GM10847 (cell line): Measurements from ENCODE around the gene C1QTNF6.

ENCODE experiments used
- POLR2A ChIP-seq: IDR thresholded peaks from 2 replicates; pipeline ENCODE4 v1.6.1; 2011; ENCODE audit not compliant: insufficient read length; ENCODE audit errors: extremely low read depth

The C1QTNF6 gene

GRCh38 chr22:37167981-37168647 is 19.9 kb downstream of the C1QTNF6 start:
- no peak for TF ChIP-seq POLR2A

- no peak for TF ChIP-seq POLR2A
Observed at GRCh38 chr22:37167176-37167980, 20.7 kb downstream of the C1QTNF6 start.

- no peak for TF ChIP-seq POLR2A
Observed at GRCh38 chr22:37166675-37167066, 21.4 kb downstream of the C1QTNF6 start.

GRCh38 chr22:37165940-37166674 is 21.9 kb downstream of the C1QTNF6 start:
- TF ChIP-seq POLR2A, result no peak

GRCh38 chr22:37165066-37165465 is 23.0 kb downstream of the C1QTNF6 start:
- TF ChIP-seq POLR2A, result no peak

- no peak for TF ChIP-seq POLR2A
Observed at GRCh38 chr22:37164505-37164887, 23.6 kb downstream of the C1QTNF6 start.

- TF ChIP-seq POLR2A, result no peak
Observed at GRCh38 chr22:37163575-37164504, 24.2 kb downstream of the C1QTNF6 start.

- TF ChIP-seq POLR2A, result no peak
Observed at GRCh38 chr22:37163096-37163489, 25.0 kb downstream of the C1QTNF6 start.

- peak; percentile 36 for TF ChIP-seq POLR2A
Observed at GRCh38 chr22:37162221-37163095, 25.6 kb downstream of the C1QTNF6 start.

GRCh38 chr22:37161443-37161842 is 26.6 kb downstream of the C1QTNF6 start:
- no peak for TF ChIP-seq POLR2A

GRCh38 chr22:37160027-37160426 is 28.0 kb downstream of the C1QTNF6 start:
- no peak for TF ChIP-seq POLR2A

- TF ChIP-seq POLR2A, result no peak
Observed at GRCh38 chr22:37158963-37159290, 29.1 kb downstream of the C1QTNF6 start.

- TF ChIP-seq POLR2A, result no peak
Observed at GRCh38 chr22:37157516-37158285, 30.3 kb downstream of the C1QTNF6 start.
